IPS DF 4.7 (cell line): ENCODE results near the gene NOP53.
A peak's percentile ranks its signal among the peaks of the same experiment; 100 is the strongest.
"Not testable (repeated sequence)": the region's sequence is repeated elsewhere in the genome, so short reads cannot be mapped to it uniquely, and the experiment has no call there.

Source experiments
- DNase-seq: peaks from one replicate; pipeline ENCODE4 v3.0.0-alpha.2; 2013; ENCODE audit warnings: low spot score; ENCODE audit errors: extremely low read depth

NOP53 gene

GRCh38 chr19:47745010-47745901 is at the start of gene NOP53:
Gene NOP53 (plus strand): TSS chr19:47745546. CDS start chr19:47745560, 14 bp downstream.
- no peak for DNase-seq

DNA sequence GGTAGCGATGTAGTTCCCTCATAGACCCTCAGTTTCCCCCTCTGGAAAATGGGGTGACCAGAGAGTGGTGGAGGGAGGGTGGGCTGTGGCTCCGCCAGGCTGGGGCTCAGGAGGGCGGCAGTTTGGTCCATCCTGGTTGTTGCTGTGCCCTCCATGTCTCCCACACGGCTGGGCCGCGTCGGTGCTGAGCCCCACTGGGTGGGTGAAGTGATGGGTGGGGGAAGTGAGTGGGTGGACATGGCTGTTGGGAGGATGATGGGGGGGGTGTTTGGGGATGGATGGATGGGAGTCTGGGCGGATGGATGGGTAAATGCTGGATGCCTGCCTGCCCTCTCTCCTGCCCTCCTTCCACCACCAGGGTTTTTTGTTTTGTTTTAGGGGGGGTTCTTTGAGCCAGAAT is 48.7 kb upstream of the NOP53 start:
- no peak for DNase-seq

GRCh38 chr19:47697863-47698609 is 47.3 kb upstream of the NOP53 start:
- DNase-seq, result peak; percentile 71

DNA sequence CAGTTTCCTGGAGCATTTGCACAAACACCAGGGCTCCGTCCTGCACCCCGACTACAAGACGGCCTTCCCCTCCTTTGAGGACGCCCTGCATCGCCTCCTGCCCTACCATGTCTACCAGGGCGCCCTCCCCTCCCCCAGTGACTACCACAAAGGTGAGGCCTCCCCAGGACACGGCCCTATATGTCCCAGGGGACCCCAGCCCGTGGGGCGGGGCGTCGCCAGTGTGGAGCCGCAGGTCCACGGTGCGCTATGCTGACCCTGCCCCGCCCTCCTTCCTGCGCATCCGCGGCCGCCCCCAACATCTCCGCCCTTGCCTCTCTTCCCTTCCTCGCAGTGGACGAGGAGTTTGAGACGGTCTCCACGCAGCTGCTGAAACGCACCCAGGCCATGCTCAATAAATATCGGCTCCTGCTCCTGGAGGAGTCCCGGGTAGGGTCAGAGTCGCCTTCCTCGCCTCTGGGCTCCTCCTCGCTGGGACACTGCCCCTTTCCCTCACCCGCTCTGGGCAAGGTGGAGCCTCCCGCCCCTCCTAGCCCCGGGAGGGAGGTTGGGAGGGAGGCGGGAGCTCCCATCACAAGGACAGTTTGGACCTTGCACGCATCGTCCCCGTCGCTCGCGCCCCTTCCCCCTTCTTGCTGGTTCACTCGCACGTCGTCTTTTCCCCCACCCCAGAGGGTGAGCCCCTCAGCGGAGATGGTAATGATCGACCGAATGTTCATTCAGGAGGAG is 46.6 kb upstream of the NOP53 start:
- no peak for DNase-seq

DNA sequence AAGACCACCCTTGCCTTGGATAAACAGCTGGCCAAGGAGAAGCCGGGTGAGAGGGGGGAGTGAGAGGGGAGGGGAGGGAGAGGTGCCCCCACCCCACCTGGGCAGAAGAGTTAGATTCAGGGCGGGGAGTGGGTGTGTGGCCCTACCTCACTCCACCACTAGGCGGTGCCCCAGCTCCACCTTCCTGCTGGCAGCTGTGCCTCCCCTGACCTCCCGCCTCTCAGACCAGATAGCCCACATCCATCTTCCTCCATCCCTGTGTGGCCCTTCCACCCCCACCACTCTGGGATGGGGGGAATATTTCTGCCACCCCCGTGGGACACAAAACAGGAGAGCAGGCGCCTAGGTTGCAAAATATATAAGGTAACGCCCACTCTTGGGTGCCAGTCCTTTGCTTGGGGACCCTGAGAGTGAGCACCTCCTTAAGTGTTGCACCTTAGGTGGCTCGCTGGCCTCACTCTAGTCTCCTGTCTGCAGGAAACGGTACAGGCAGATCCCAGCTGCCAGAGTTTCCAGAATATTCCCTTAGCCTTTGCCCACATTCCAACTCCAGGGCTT is 45.9 kb upstream of the NOP53 start:
- no peak for DNase-seq

DNA sequence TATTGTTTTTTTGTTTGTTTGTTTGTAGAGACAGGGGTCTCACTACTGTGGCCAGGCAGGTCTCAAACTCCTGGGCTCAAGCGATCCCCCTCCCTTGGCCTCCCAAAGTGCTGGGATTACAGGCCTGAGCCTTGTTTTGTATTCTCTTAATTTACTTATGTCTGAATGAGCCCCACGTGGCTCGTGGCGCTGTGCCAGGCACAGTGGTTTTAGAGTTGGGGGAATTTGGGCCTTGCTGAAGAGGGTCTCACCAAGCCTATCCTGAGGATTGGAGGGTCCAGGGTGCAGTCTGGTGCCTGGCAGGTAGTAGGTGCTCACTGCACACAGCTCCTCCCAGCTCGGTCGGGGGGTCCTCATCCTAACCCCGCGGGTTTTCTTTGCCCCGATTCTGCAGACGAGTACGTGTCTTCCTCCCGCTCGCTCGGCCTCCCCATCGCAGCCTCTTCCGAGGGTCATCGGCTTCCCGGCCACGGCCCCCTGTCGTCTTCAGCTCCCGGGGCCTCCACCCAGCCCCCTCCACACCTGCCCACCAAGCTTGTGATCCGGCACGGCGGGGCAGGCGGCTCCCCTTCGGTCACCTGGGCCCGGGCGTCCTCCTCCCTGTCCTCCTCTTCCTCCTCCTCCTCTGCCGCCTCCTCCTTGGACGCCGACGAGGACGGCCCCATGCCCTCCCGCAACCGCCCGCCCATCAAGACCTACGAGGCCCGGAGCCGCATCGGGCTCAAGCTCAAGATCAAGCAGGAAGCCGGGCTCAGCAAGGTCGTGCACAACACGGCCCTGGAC is 44.2 kb upstream of the NOP53 start:
- no peak for DNase-seq

DNA sequence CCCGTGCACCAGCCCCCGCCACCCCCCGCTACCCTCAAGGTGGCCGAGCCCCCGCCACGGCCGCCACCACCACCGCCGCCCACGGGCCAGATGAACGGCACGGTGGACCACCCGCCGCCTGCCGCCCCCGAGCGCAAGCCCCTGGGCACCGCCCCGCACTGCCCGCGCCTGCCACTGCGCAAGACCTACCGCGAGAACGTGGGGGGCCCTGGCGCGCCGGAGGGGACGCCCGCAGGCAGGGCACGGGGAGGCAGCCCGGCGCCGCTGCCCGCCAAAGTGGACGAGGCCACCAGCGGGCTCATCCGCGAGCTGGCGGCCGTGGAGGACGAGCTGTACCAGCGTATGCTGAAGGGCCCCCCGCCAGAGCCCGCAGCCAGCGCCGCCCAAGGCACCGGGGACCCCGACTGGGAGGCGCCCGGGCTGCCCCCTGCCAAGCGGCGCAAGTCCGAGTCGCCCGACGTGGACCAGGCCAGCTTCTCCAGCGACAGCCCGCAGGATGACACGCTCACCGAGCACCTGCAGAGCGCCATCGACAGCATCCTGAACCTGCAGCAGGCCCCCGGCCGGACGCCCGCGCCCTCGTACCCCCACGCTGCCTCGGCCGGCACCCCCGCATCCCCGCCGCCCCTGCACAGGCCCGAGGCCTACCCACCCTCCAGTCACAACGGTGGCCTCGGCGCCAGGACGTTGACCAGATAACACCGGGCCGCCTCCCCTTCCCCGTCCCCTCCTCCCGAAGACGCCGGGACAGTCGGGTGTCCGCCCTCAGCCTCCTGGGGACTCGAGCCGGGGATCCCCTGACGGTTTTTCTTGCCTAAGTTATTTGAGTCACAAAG is 43.4 kb upstream of the NOP53 start:
- DNase-seq, result no peak

DNA sequence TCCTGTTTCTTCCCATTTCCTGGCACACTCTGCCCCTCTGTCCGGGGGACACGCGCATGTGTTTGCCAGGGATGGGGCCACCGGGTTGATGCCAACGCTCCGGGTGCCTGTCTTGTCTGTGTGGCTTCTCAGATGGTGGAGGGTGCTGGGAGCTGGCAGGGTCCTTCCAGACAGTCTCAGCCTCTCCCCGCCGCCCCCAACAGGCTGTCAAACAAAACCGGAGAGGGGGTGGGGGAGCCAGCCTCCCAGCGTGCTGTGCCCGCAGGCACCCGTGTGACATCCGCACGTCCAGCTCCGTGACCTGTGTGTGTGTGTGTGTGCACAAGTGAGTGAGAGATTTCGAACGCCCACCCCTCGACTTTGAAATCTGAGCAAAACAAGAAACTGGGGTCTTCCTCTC is 42.7 kb upstream of the NOP53 start:
- no peak for DNase-seq

DNA sequence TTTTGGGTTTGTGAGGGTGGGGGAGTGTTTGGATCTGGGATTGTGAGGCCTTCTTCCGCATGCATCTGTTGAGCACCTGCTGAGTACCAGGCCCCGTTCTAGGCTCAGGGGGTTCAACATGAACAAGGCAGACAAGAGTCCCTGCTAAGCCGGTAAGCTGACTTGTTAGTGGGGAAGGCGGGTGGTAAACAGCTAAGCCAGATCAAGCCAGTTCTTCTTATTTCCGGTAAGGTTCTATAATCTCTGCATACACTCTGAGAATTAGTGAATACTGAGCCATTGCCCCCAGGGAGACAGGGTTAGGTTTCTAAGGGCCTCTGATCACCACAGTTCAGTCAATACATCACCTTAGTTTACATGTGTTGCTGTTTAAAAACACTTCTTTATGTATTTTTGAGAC is 42.0 kb upstream of the NOP53 start:
- no peak for DNase-seq

- no peak for DNase-seq
Measured at GRCh38 chr19:47704024-47704423, 41.3 kb upstream of the NOP53 start.

DNA sequence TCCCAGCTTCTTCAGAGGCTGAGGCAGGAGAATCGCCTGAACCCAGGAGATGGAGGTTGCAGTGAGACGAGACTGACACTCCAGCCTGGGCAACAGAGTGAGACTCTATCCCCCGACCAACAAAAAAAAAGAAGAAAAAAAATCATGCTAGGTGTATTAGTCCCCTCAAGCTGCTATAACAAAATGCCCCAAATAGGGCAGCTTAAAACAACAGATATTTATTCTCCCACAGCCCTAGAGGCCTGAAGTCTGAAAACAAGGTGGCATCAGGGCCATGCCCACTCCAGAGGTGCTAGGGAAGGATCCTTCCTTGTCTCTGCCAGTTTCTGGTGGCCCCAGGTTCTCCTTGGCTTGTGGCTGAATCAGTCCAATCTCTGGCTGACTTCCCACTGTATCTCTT is 40.7 kb upstream of the NOP53 start:
- no peak for DNase-seq

DNA sequence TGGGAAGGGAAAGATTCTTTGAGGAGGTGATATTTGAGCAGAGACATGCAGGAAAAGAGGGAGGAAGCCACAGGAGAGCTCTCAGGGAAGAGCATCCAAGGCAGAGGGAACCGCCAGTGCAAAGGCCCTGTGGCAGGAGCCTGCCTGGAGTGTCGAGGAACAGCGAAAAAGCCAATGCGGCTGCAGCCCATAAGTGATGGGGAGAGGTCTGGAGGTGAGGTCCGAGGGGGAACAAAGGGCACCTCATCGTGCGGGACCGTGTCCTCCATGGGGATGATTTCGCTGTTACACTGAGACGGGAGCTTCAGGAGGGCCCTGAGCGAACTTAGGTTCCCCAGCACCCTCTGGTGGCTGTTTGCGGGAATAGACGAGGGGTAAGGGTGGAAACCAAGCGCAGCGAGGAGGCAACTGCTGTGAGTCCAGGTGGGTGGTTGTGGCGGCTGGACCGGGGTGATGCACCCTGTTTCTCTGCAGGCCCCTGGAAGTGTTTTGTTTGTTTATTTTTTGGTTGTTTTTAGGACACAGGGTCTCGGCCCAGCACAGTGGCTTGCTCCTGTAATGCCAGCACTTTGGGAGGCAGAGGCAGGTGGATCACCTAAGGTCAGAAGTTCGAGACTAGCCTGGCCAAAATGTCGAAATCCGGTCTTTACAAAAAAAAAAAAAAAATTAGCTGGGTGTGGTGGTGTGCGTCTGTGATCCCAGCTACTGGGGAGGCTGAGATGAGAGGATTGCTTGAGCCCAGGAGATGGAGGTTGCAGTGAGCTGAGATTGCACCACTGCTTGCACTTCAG is 38.0 kb upstream of the NOP53 start:
- DNase-seq, result no peak

GRCh38 chr19:47711652-47712242 is 33.6 kb upstream of the NOP53 start:
- DNase-seq, result no peak

- no peak for DNase-seq
Measured at GRCh38 chr19:47713046-47714021, 32.0 kb upstream of the NOP53 start, which contains the start of gene EHD2. Gene EHD2 (plus strand): TSS chr19:47713422. CDS start chr19:47716613, 3,191 bp downstream.

DNA sequence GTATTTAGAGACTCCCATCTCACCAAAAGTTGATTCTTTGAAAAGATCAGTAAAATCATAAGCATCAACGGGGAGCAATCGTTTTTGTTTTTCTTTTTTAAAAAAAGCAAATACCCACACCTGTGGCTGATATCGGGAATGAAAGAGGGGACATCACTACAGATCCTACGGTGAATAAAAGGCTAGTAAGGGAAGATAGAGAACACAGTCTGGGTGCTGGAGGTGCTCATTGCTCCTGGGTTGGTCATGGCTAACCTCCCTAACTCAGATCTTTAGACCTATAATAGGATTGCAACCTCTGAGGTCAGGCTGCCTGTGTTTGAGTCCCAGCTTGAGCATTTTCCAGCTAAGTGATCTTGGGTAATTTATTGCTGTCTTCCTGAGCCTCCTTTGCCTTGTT is 31.0 kb upstream of the NOP53 start:
- no peak for DNase-seq

GRCh38 chr19:47714855-47715254 is 30.5 kb upstream of the NOP53 start:
- DNase-seq, result not testable (repeated sequence)

- DNase-seq, result no peak
Measured at GRCh38 chr19:47716270-47716937, 28.9 kb upstream of the NOP53 start.
